ENCODE results near the gene C1orf216. TPM values are rescaled to one million over a fixed set of nuclear protein-coding genes. Genes with fewer than 3 reads are reported as not detected.

C1orf216 gene
- total RNA-seq (2022; extraction: Qiagen RNA extraction; ENCODE audit: low read depth), result 12.3 to 15.0 TPM (median 14.3 TPM) in 5 replicates

GRCh38 chr1:35718492-35719336, at the start of gene C1orf216:
Gene C1orf216 (minus strand): TSS chr1:35718884. CDS start chr1:35716321, 2,563 bp downstream.

Other genes starting within 250 kb of the C1orf216 start
- gene KIAA0319L, start 161.5 kb downstream of the C1orf216 start, total RNA-seq (2022; extraction: Qiagen RNA extraction; ENCODE audit: low read depth), result 13.5 to 17.4 TPM (median 15.4 TPM) in 5 replicates
- gene NCDN, start 161.1 kb downstream of the C1orf216 start, total RNA-seq (2022; extraction: Qiagen RNA extraction; ENCODE audit: low read depth), result 14.8 to 17.3 TPM (median 16.4 TPM) in 5 replicates
- 0.49 to 1.2 TPM (median 0.56 TPM) in 5 replicates for gene TFAP2E, start 145.6 kb downstream of the C1orf216 start, total RNA-seq (2022; extraction: Qiagen RNA extraction; ENCODE audit: low read depth)
- gene PSMB2, start 77.4 kb downstream of the C1orf216 start, total RNA-seq (2022; extraction: Qiagen RNA extraction; ENCODE audit: low read depth), result 73.9 to 115 TPM (median 108 TPM) in 5 replicates
- 8.5 to 12.8 TPM (median 9.6 TPM) in 5 replicates for gene CLSPN, start 51.1 kb upstream of the C1orf216 start, total RNA-seq (2022; extraction: Qiagen RNA extraction; ENCODE audit: low read depth)
- 2.5 to 6.4 TPM (median 3.3 TPM) in 5 replicates for gene AGO4, start 89.1 kb upstream of the C1orf216 start, total RNA-seq (2022; extraction: Qiagen RNA extraction; ENCODE audit: low read depth)
- 2.6 to 5.0 TPM (median 4.0 TPM) in 5 replicates for gene AGO1, start 164.3 kb upstream of the C1orf216 start, total RNA-seq (2022; extraction: Qiagen RNA extraction; ENCODE audit: low read depth)
- gene AGO3, start 212.2 kb upstream of the C1orf216 start, total RNA-seq (2022; extraction: Qiagen RNA extraction; ENCODE audit: low read depth), result 5.5 to 8.1 TPM (median 7.1 TPM) in 5 replicates

Data from A549 treated with GW870086 at 1 μM for 4 hours (cell line).